GM18520 (cell line): Measurements from ENCODE around the gene MCAT.
"Not testable (repeated sequence)": the region's sequence is repeated elsewhere in the genome, so short reads cannot be mapped to it uniquely, and the experiment has no call there.

Experiments used
- ATAC-seq: cut with Tn5 transposase; IDR thresholded peaks from one replicate; pipeline ENCODE4 v1.9.1; 2021; ENCODE audit not compliant: unreplicated experiment

Gene MCAT

DNA sequence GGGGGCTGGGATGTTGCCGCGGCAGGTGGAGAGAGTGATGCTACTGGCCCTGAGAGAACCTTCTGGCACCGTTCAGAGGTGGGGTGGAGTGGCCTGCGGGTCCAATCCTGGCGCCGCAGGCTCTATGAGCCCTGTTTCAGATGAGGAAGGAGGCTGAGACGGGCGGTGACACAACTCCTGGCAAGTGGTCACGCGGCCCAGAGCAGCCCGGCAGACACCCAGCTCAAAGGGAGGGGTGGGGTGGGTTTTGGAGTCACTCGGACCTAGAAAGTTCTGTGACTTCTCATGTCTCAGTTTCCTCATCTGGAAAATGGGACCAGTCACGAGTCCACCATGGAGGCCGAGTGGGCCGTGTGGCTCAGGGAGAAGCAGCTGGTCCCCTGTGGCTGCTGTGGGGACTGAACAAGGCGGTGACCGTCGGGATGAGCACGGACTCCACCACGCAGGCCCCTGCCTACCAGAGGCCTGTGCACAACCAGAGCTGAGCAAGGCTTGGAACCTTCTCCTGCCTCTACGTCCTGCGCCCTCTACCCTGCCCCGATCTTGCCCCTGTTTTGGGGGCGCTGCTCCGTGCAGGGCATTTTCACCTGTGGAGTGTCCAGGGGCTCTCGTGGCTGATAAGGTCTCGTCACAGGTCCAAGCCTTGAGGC is 11.8 kb upstream of the MCAT start:
- ATAC-seq: no peak

DNA sequence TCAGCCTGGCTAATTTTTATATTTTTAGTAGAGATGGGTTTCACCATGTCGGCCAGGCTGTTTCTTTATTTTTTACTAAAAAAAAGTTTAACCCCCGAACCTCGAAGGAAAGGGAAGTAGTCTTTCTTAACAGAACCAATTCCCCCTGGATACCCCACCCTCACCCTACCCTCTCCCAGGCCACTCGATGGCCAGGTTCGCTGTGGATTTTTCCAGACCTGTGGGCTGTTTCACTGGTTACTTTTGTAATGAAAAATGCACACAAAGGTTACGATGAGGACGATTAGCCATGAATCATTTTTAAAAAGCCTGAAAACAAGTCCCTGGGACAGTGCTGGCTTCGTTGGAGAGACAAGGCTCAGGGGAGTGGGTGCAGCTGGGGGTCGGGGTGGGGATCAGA is 10.7 kb upstream of the MCAT start:
- ATAC-seq: no peak

- no peak for ATAC-seq
Observed at GRCh38 chr22:43152357-43153071, 9.3 kb upstream of the MCAT start.

DNA sequence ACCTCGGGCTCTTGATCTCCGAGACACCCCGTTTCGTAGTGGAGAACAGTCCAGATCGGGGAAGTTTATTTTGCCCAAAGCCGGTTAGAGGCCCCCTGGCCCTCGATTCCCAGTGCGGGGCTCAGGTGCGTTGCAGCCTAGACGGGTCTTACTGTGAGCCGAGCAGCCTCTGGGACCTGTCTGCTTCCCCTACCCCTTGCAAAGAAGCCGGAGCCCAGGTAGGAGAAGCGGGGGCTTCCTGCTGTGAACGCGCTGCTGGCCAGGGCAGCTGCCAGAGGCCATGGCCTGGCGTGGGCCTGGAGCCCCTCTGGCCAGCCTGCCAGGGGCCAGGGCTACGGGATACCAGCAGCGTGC is 8.8 kb upstream of the MCAT start:
- no peak for ATAC-seq

DNA sequence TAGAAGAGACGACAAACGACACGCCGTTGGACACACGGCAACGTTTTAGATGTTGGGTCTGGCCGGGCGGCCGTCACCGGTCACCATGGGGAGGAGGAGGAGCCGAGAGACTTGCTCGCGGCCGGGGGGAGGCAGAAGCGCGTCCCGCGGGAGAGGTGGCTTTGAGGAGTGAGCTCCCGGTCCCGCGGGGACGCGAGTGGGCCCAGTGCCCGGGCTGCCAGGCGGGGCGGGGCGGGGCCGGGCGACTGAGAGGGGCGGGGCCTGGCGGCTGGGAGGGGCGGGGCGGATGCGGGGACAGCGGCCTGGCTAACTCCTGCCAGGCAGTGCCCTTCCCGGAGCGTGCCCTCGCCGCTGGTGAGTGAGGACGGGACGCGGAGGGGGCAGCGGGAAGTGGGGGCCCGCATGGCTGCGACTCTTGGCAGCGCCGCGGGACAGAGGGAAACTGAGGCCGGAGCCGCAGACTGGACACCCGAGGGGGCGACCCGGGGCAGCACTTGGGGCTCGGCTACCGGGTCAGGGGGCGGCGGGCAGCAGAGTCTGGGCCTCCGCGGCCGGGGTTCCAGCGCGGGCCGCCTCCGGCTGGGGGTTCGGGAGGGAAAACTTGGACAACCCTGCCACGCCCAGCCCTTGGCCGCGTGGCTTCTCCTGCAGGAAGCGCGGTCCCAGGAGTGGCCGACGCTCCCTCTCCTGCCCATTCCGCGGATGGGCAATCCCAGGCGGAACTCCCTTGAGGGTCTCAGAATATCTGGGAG is 8.2 kb upstream of the MCAT start, which contains the start of gene TSPO:
Gene TSPO (plus strand): TSS at position 309 of the 752 bp plus-strand sequence. CDS start 7,680 bp downstream, outside the sequence.
- ATAC-seq: no peak

- no peak for ATAC-seq
Observed at GRCh38 chr22:43150731-43151206, 7.6 kb upstream of the MCAT start.

DNA sequence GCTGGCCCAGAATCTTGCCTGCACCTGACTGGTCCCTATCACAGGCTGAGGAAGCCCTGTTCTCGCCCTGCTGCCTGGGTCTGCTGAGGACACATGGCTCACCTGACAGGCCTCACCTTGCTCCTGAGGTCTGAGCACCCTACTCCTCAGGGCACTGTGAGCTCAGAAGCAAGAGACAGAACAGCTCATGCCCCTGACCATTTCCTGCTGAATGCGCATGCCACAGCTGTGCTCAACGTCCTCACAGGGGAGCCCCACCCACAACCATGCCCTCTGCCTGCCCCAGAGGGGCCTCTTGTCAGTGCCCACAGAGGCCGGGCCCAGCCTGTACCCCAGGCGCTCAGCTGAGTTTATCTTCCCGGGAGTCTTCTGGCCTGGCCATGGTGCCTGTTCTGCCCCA is 5.4 kb upstream of the MCAT start:
- no peak for ATAC-seq

DNA sequence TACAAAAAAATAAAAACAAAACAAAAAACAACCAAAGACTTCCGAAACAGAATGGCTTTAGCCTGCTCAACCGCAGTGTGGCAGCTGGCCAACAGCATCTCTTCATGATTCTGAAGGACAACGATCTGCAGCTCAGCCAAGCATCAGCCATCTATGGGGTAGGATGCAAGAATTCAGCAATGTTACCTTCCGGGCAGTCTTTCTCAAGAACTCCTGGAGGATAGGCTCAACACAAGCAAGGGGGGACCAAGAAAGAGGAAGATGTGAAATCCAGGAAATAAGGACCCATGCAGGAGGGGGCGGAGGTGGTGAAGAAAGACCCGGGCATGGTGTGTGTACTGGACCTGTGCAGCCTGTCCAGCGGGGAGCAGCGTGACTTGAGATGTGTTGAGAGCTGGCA is 4.6 kb upstream of the MCAT start:
- no peak for ATAC-seq

DNA sequence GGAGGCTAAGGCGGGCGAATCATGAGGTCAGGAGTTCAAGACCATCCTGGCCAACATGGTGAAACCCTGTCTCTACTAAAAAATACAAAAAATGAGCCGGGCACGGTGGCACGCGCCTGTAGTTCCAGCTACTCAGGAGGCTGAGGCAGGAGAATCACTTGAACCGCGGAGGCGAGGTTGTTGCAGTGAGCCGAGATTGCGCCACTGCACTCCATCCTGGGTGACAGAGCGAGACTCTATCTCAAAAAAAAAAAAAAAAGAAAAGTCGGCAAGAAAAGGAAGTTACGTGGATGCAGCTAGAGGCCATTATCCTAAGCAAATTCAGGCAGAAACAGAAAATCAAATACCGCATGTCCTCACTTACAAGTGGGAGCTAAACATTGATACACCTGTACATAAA is 3.1 kb upstream of the MCAT start:
- ATAC-seq: not testable (repeated sequence)

DNA sequence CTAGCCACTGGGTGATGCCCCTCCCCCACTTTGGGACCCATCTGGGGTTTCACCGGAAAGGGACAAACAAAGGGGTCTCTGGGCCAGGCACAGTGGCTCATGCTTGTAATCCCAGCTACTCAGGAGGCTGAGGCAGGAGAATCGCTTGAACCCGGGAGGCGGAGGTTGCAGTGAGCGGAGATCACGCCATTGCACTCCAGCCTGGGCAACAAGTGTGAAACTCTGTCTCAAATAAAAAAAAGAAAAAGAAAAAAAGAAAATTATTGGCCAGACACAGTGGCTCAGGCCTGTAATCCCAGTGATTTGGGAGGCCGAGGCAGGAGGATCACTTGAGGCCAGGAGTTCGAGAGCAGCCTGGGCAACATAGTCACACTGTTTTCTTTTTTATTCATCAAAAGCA is 2.2 kb upstream of the MCAT start:
- ATAC-seq: not testable (repeated sequence)

GRCh38 chr22:43144949-43145348 is 1.8 kb upstream of the MCAT start:
- ATAC-seq: no peak

- ATAC-seq: no peak
Observed at GRCh38 chr22:43136801-43137200, 6.4 kb downstream of the MCAT start.

GRCh38 chr22:43136255-43136654 is 6.9 kb downstream of the MCAT start:
- no peak for ATAC-seq

DNA sequence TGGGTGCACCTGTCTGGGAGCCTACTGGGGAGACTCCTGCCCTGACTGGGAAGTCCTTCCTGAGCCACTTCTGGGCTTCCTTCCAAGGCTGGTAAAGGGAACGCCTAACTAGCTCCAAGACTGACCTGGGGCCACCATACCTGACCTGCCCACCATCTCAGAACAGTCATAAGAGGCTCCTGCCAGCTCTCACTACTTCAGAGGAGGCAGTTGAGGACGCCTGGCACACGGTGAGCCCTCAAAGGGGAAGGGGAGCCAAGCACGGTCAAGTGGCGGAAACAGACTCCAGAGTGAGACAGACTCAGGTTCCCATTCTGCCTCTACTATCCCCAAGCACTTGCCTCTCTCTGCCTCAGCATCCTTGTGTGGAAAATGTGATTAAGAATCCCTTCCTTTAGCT is 7.6 kb downstream of the MCAT start:
- ATAC-seq: no peak

GRCh38 chr22:43134553-43134952 is 8.6 kb downstream of the MCAT start:
- no peak for ATAC-seq

- ATAC-seq: no peak
Observed at GRCh38 chr22:43133401-43133800, 9.8 kb downstream of the MCAT start.

- ATAC-seq: no peak
Observed at GRCh38 chr22:43131773-43132501, 11.3 kb downstream of the MCAT start.

- ATAC-seq: no peak
Observed at GRCh38 chr22:43129426-43130425, 13.5 kb downstream of the MCAT start.

GRCh38 chr22:43128928-43129424 is 14.2 kb downstream of the MCAT start:
- no peak for ATAC-seq

GRCh38 chr22:43128116-43128515 is 15.1 kb downstream of the MCAT start:
- no peak for ATAC-seq
